Cortex of kidney (tissue), 1 donor: ENCODE data around the gene TRIOBP.
"Not testable (repeated sequence)": the region's sequence is repeated elsewhere in the genome, so short reads cannot be mapped to it uniquely, and the experiment has no call there.

ENCODE experiments used
- DNase-seq: peaks from one replicate; lab custom pipeline; 2025; lab: John Stamatoyannopoulos, UW

The TRIOBP gene

GRCh38 chr22:37777122-37777687, 80.4 kb downstream of the TRIOBP start:
- DNase-seq = no peak

- no peak for DNase-seq
Observed at GRCh38 chr22:37778370-37779009, 81.6 kb downstream of the TRIOBP start.

- DNase-seq = no peak
Observed at GRCh38 chr22:37781434-37782059, 84.7 kb downstream of the TRIOBP start.

- no peak for DNase-seq
Observed at GRCh38 chr22:37782340-37783168, 85.7 kb downstream of the TRIOBP start.

GRCh38 chr22:37784829-37785495, 88.1 kb downstream of the TRIOBP start:
- DNase-seq = no peak

GRCh38 chr22:37790234-37790633, 93.4 kb downstream of the TRIOBP start:
- no peak for DNase-seq

GRCh38 chr22:37792494-37792893, 95.6 kb downstream of the TRIOBP start:
- DNase-seq = no peak

- DNase-seq = no peak
Observed at GRCh38 chr22:37794376-37794775, 97.5 kb downstream of the TRIOBP start.

- no peak for DNase-seq
Observed at GRCh38 chr22:37796079-37796478, 99.2 kb downstream of the TRIOBP start.

GRCh38 chr22:37797259-37797658, 100.4 kb downstream of the TRIOBP start:
- not testable (repeated sequence) for DNase-seq

- no peak for DNase-seq
Observed at GRCh38 chr22:37797874-37798500, 101.1 kb downstream of the TRIOBP start.

- DNase-seq = not testable (repeated sequence)
Observed at GRCh38 chr22:37799979-37800378, 103.1 kb downstream of the TRIOBP start.

GRCh38 chr22:37801946-37802309, 105.1 kb downstream of the TRIOBP start:
- no peak for DNase-seq

- no peak for DNase-seq
Observed at GRCh38 chr22:37802310-37803194, 105.7 kb downstream of the TRIOBP start.

GRCh38 chr22:37803195-37803638, 106.4 kb downstream of the TRIOBP start:
- DNase-seq = no peak

GRCh38 chr22:37803639-37804351, 106.9 kb downstream of the TRIOBP start:
- no peak for DNase-seq

GRCh38 chr22:37804352-37804880, 107.6 kb downstream of the TRIOBP start:
- DNase-seq = no peak

- DNase-seq = peak; percentile 46
Observed at GRCh38 chr22:37804881-37805809, 108.3 kb downstream of the TRIOBP start.
